K562 (cell line): Measurements from ENCODE around the gene SPATA33. TPM values are rescaled to one million over a fixed set of nuclear protein-coding genes. Genes with fewer than 3 reads are reported as not detected.

ENCODE experiments used
- ARID2 ChIP-seq: fragments of 450-650 bp; IDR thresholded peaks from 2 replicates; pipeline ENCODE4 v1.6.1; 2017; ENCODE audit warnings: antibody characterized with exemption, mild to moderate bottlenecking
- ATF2 ChIP-seq: sonication (generic); formaldehyde crosslinking; IDR thresholded peaks from 2 replicates; pipeline ENCODE4 v1.8.1; 2022; ENCODE audit warnings: missing genetic modification reagents
- CREM ChIP-seq: IDR thresholded peaks from 2 replicates; pipeline ENCODE4 v1.6.1; 2014; ENCODE audit warnings: antibody characterized with exemption, low read depth
- E2F6 ChIP-seq, 2 experiments: IDR thresholded peaks; 2 replicates each; pipeline ENCODE4 v1.6.1; 2011; ENCODE audit warnings: borderline replicate concordance in 1 of 2, control low read depth in 1 of 2, low read depth in 1 of 2, low read length in 1 of 2, mild to moderate bottlenecking in 1 of 2, mixed read lengths in 1 of 2, moderate library complexity in 1 of 2; ENCODE audit not compliant: insufficient read depth in 1 of 2, insufficient read length in 1 of 2, poor library complexity in 1 of 2, severe bottlenecking in 1 of 2; ENCODE audit errors: extremely low read depth in 1 of 2
- KDM2B ChIP-seq: fragments of 250-450 bp; sonication (Bioruptor Pico); IDR thresholded peaks from 2 replicates; pipeline ENCODE4 v1.8.0; 2021; ENCODE audit warnings: mild to moderate bottlenecking, moderate library complexity
- MAX ChIP-seq: sonication (generic); formaldehyde crosslinking; IDR thresholded peaks from 2 replicates; pipeline ENCODE4 v1.9.0; 2022; ENCODE audit warnings: mild to moderate bottlenecking, missing genetic modification reagents
- NEUROD1 ChIP-seq: fragments of 150-350 bp; IDR thresholded peaks from 2 replicates; pipeline ENCODE4 v1.6.1; 2014; ENCODE audit warnings: borderline replicate concordance, low read length, low read depth; ENCODE audit not compliant: partially characterized antibody
- NFIC ChIP-seq: fragments of 450-650 bp; IDR thresholded peaks from 2 replicates; pipeline ENCODE4 v1.6.1; 2017; ENCODE audit warnings: mild to moderate bottlenecking, inconsistent platforms
- RB1 ChIP-seq: fragments of 450-650 bp; IDR thresholded peaks from 2 replicates; pipeline ENCODE4 v1.6.1; 2017; ENCODE audit warnings: low read depth, mild to moderate bottlenecking
- RBFOX2 ChIP-seq: fragments of 200-400 bp; formaldehyde crosslinking; IDR thresholded peaks from 2 replicates; pipeline ENCODE4 v1.6.1; 2017; ENCODE audit warnings: low read depth, mild to moderate bottlenecking, low read length, moderate library complexity
- ZNF263 ChIP-seq: sonication (generic); formaldehyde crosslinking; IDR thresholded peaks from 2 replicates; pipeline ENCODE4 v1.8.0; 2022; ENCODE audit warnings: mild to moderate bottlenecking, missing genetic modification reagents, borderline replicate concordance
- ZNF282 ChIP-seq: sonication (generic); formaldehyde crosslinking; IDR thresholded peaks from 2 replicates; pipeline ENCODE4 v1.8.1; 2023; ENCODE audit warnings: missing genetic modification reagents
- polyA plus RNA-seq, 8 experiments: library from polyadenylated mRNA; depleted of rRNA in 4 of 8; stranded (reverse) in 5 of 8; unstranded in 3 of 8; fragments of >200 nt; fragmentation: Nextera tagmentation in 2 of 8; fragmentation: Illumina TruSeq in 1 of 8; extraction: Ambion mirVana in 2 of 8; extraction: Trizol in 1 of 8; gene quantifications; 2 replicates each; pipeline versions ENCODE4 v1.2.1 to v1.2.3, GENCODE V29; 2011 to 2014; ENCODE audit warnings: inconsistent platforms in 1 of 8, missing spikeins in 1 of 8
- total RNA-seq, 7 experiments: library from RNA; depleted of rRNA in 6 of 7; stranded (reverse); fragments of >200 nt in 6 of 7; fragmentation: Illumina TruSeq in 2 of 7; extraction: Trizol in 2 of 7; gene quantifications; 2 replicates each; pipeline versions ENCODE4 v1.2.1 to v1.2.3, GENCODE V29; 2011 to 2021; ENCODE audit warnings: low replicate concordance in 1 of 7
- TF ChIP-seq, protein P1 (sequence below): fragments of 200-800 bp; sonication (Bioruptor generic); IDR thresholded peaks from 2 replicates; pipeline ENCODE4 v1.6.1; 2017; ENCODE audit warnings: missing genetic modification characterization, missing compliant biosample characterization
- TF ChIP-seq, protein P2 (sequence below): sonication (generic); formaldehyde crosslinking; IDR thresholded peaks from 2 replicates; pipeline ENCODE4 v1.8.0; 2022; ENCODE audit warnings: mild to moderate bottlenecking, missing genetic modification reagents
- TF ChIP-seq, protein P3 (sequence below): sonication (generic); formaldehyde crosslinking; IDR thresholded peaks from 2 replicates; pipeline ENCODE4 v1.8.1; 2023; ENCODE audit warnings: mild to moderate bottlenecking, missing genetic modification reagents

The SPATA33 gene
- total and polyA plus RNA-seq, 9 of the 15 experiments (the other 6 are each of a cell fraction or from before 2014, with no cell fraction given), result 4.0 to 20.0 (median 11.8) TPM

- TF ChIP-seq E2F6 (IDR thresholded peaks at IDR 0.05; ENCODE audit: borderline replicate concordance in 1 of 2, extremely low read depth in 1 of 2, insufficient read depth in 1 of 2, insufficient read length in 1 of 2, low read depth in 1 of 2, low read length in 1 of 2, poor library complexity in 1 of 2, severe bottlenecking in 1 of 2) (peak; percentile 78 to 90), ZNF263 (CRISPR knock-in tag) (peak; percentile 88), KDM2B (peak; percentile 26), ATF2 (CRISPR knock-in tag) (0 out of 2 replicates have a peak, but pooled peaks have one; percentile 64), ARID2 (peak; percentile 83), NEUROD1 (no peak), RB1 (peak; percentile 93), NFIC (peak; percentile 19; the same call in 1 of the 2 replicates), RBFOX2 (peak; percentile 39; the same call in 1 of the 2 replicates), ZNF282 (CRISPR knock-in tag) (peak; percentile 96), CREM (peak; percentile 81), MAX (CRISPR knock-in tag) (peak; percentile 60)
- TF ChIP-seq, protein P1, sequence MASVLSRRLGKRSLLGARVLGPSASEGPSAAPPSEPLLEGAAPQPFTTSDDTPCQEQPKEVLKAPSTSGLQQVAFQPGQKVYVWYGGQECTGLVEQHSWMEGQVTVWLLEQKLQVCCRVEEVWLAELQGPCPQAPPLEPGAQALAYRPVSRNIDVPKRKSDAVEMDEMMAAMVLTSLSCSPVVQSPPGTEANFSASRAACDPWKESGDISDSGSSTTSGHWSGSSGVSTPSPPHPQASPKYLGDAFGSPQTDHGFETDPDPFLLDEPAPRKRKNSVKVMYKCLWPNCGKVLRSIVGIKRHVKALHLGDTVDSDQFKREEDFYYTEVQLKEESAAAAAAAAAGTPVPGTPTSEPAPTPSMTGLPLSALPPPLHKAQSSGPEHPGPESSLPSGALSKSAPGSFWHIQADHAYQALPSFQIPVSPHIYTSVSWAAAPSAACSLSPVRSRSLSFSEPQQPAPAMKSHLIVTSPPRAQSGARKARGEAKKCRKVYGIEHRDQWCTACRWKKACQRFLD, result 0 out of 2 replicates have a peak, but pooled peaks have one; percentile 79
- TF ChIP-seq, protein P2, sequence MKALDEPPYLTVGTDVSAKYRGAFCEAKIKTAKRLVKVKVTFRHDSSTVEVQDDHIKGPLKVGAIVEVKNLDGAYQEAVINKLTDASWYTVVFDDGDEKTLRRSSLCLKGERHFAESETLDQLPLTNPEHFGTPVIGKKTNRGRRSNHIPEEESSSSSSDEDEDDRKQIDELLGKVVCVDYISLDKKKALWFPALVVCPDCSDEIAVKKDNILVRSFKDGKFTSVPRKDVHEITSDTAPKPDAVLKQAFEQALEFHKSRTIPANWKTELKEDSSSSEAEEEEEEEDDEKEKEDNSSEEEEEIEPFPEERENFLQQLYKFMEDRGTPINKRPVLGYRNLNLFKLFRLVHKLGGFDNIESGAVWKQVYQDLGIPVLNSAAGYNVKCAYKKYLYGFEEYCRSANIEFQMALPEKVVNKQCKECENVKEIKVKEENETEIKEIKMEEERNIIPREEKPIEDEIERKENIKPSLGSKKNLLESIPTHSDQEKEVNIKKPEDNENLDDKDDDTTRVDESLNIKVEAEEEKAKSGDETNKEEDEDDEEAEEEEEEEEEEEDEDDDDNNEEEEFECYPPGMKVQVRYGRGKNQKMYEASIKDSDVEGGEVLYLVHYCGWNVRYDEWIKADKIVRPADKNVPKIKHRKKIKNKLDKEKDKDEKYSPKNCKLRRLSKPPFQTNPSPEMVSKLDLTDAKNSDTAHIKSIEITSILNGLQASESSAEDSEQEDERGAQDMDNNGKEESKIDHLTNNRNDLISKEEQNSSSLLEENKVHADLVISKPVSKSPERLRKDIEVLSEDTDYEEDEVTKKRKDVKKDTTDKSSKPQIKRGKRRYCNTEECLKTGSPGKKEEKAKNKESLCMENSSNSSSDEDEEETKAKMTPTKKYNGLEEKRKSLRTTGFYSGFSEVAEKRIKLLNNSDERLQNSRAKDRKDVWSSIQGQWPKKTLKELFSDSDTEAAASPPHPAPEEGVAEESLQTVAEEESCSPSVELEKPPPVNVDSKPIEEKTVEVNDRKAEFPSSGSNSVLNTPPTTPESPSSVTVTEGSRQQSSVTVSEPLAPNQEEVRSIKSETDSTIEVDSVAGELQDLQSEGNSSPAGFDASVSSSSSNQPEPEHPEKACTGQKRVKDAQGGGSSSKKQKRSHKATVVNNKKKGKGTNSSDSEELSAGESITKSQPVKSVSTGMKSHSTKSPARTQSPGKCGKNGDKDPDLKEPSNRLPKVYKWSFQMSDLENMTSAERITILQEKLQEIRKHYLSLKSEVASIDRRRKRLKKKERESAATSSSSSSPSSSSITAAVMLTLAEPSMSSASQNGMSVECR (CRISPR knock-in tag), result peak; percentile 54; the same call in 1 of the 2 replicates
- TF ChIP-seq, protein P3, sequence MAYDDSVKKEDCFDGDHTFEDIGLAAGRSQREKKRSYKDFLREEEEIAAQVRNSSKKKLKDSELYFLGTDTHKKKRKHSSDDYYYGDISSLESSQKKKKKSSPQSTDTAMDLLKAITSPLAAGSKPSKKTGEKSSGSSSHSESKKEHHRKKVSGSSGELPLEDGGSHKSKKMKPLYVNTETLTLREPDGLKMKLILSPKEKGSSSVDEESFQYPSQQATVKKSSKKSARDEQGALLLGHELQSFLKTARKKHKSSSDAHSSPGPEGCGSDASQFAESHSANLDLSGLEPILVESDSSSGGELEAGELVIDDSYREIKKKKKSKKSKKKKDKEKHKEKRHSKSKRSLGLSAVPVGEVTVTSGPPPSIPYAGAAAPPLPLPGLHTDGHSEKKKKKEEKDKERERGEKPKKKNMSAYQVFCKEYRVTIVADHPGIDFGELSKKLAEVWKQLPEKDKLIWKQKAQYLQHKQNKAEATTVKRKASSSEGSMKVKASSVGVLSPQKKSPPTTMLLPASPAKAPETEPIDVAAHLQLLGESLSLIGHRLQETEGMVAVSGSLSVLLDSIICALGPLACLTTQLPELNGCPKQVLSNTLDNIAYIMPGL, result 0 out of 2 replicates have a peak, but pooled peaks have one; percentile 5
Measured at GRCh38 chr16:89700649-89701424, 43.2 kb downstream of the SPATA33 start (continued).
